ENCODE results near the gene FAM117A.
A peak's percentile ranks its signal among the peaks of the same experiment; 100 is the strongest.
"Not testable (repeated sequence)": the region's sequence is repeated elsewhere in the genome, so short reads cannot be mapped to it uniquely, and the experiment has no call there.

FAM117A gene

GRCh38 chr17:49739641-49740271, 24.2 kb downstream of the FAM117A start:
- peak; percentile 98 for DNase-seq

GRCh38 chr17:49738456-49739163, 25.3 kb downstream of the FAM117A start:
- no peak for DNase-seq

DNA sequence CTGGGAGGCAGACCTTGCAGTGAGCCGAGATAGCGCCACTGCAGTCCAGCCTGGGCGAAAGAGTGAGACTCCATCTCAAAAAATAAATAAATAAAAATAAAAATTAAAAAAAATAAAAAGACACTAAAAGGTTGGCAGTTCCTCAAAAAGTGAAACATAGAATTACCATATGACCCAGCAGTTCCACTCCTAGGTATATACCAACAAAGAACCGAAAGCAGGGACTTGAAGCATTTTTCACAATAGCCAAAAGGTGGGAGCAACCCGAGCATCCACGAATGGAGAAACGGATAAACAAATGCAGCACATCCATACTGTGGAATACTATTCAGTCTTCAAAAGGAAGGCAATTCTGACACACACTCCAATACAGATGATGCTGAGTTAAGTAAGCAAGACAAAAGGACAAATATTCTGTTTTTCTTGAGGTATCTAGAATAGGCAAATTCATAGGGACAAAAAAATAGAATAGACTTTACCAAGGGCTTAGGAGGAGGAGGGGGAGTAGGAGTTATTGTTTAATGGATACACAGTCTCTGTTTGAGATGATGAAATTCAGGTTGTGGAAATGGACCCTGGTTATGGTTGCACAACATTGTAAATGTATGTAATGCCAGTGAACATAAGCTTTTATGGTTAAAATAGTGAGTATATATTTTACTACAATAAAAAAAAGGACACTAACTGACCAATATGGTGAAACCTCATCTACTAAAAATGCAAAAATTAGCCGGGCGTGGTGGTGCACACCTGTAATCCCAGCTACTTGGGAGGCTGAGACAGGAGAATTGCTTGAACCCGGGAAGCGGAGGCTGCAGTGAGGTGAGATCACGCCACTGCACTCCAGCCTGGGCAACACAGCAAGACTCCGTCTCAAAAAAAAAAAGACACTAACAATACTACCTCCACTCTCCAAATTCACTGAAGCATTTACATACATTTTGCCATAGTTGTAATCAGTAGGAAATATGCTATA, 29.1 kb downstream of the FAM117A start:
- DNase-seq: no peak

DNA sequence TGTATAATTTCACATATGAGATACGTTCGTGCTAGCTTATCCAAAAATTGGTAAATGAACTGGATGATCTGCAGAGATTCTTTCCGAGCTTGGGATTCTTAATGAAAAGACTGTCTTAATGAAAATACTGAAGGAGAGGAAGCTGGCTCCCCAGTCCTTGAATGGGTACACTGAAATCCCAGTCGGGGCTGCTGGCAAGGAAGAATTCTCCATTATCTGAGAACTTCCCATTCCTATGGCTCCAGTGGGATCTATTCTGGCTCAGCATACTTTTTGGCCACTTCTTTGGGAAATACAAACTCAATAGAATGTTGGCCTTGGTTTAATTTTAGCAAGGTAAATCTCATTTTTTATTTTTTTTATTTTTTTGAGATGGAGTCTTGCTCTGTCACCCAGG, 32.5 kb downstream of the FAM117A start:
- DNase-seq: no peak

DNA sequence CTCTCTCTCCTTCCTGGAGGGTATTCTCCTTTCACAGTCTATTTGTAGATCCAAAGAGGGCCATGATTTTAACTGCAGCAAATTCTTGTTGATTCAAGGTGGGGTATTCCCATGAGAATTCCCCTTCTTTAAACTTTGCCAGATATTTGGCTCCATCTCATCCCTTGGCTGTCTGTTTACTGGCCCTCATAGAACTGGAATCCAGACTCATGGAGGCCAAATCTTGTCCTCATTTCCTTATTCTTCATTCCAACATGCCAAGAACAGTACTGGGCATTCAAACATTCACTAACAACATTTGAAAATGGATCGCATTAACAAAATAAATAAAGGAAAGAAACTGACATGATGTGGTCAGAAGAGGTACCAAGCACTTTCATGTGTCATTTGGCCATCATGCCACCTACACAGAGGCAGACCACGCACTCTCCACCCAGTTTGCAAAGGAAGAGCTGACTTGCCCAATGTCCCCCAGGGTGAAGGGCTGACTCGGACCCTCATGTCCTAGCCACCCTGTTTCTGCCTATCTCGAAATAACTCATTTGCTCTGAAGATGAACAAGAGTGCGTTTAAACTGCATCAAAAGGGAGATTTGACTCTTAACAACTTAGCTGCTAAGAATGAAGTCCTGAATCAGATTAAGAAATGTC, 33.0 kb downstream of the FAM117A start:
- no peak for DNase-seq

DNA sequence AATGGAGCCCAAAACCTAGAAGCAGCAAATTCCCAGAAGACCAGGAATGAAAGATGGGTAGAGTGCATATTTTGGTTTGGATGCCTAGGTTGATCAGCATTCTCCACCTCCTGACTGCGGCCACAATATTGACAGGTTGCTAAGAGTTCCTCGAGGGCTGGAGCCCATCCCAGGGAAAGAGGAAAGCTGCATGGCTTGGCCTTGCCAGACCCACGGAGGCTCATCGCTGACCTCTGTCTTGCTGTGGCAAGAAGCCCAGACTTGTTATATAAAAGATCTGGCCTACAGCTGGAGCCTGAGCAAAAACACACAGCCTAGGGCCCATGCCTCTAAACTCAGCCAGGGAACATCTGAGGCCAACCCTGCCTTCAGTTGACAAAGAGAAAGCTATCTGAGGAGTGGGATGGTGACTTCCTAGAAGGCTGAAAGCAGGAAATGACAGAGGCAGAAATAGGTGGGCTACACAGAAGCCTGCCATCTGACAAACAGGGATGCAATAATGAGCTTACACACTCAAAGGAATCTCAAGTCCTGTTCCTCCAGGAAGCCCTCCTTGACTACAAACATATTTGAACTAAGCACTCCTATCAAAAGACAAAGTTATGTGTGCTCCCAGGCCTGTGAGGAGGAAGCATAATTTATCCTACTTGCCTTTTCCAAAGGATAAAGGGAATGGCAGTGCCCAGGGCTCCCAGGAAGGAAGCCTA, 33.7 kb downstream of the FAM117A start:
- DNase-seq: no peak

DNA sequence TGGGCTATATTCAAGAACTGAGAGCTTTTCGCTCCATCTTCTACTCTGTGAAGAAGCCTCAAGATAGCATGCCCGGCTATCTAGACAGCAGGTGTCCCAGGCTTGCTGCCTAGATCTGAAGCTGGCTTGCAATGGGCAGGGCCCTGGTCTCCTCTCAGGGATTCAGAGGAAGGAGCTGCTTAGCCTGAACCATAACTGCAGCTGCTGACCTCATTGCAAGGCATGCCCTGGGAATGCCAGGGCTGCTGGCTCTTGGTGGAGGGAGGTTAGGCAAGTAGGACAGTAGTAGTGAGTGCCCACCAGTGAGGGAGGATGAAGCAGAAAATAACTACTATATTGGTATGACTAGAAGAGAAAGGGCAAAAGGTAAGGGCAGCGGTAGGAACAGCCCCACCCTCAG, 34.9 kb downstream of the FAM117A start:
- no peak for DNase-seq

DNA sequence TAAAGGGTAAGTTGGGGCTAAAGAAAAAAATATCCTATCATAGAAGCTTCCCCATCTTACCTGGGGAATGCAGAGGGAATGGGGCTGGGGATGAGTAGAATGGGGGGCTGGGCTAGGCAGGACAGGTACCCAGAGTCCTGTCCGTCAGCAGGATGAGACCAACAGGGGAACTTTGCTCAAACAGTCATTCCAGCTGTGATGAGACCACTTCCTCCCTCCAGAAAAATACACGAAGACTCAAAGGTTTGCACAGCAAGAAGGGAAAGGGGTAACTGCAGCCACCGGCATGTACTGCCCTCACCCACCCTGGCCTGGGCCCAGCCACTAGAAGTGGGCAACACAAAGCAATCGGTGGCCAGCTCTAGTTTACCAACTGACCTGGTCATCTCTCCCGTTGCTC, 35.5 kb downstream of the FAM117A start:
- no peak for DNase-seq

DNA sequence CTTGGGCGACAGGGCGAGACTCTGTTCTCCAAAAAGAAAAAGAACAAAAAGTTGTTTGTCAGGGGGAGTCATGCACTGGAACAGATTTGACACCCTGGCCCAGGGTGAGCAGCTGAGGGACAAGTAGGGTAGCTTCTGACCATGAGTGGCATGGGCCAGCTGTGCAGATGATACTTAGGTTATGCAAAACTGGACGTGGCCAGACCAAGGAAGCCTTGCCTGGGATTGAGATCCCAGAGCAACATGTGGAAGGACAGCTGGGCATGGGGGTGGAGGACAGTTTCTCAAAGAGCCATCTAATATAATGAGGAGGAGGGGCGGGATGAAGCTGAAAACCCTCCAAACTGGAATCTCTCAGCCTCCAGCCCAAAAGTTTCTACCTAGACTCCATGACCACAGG, 36.6 kb downstream of the FAM117A start:
- DNase-seq: no peak

GRCh38 chr17:49725452-49726130, 38.3 kb downstream of the FAM117A start:
- no peak for DNase-seq

DNA sequence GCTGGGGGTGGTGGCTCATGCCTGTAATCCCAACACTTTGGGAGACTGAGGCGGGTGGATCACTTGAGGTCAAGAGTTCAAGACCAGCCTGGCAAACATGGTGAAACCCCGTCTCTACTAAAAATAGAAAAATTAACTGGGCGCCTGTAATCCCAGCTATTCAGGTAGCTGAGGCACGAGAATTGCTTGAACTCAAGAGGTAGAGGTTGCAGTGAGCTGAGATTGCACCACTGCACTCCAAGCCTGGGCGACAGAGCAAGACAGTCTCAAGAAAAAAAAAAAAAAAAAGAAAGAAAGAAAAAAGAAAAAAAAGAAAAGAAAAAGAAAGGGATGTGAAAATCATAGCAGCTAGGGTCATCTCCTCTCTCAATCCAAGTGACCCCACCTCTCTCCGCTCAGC, 39.4 kb downstream of the FAM117A start:
- not testable (repeated sequence) for DNase-seq

GRCh38 chr17:49723423-49723822, 40.5 kb downstream of the FAM117A start:
- DNase-seq: no peak

GRCh38 chr17:49722066-49722465, 41.9 kb downstream of the FAM117A start:
- no peak for DNase-seq

DNA sequence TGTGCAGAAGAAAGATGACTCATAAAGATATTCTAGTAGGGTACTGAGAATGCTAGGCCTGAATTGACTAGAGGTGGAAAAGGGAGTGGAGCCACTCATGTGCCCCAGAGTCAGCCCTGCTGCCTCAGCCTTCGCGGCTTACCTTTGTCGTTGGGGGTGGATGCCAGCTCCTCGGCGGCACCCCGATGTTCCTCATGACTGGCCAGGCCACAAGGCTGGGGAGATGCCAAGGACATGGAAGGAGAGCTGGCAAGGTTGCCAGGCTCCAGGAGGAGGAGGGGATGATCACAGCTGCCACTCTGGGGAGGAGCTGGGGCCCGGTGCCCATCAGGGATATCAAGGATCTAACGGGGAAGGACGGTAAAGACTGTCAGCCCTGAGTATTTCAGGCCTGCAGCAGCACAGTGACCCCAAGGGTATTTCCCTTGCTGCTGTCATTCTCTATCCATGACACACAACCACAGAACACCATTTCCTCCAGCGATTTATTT, 46.5 kb downstream of the FAM117A start:
- DNase-seq: no peak

DNA sequence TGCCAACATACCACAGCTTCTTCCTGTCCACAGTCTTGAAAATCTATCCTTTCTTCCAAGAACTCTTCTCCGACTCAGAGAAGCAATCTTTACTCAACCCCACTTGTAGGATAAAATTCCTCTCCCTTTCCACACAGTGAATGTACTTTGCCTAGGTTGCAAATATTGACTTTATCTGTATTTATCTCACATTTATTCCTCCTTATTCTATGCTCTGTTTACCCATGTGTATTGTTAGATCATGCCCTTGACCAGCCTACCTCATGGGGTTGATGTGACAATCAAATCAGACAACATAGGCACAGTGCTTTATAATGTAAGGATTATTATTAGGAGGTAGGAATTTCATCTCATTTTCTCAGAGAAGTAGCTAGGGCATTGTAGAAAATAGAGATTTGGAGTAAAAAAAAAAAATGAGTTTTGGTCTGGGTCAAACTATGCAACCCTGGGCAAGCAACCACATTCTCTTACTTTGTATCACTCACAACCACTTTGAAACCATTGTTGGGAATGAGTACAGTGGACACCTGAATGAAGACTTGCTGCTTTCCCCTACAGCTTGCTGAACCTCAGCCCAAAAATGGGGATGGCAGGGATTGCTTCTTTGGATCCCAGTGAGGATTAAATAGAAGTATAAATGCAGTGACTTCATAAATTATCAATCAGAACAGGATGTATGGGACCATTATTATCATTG, 47.1 kb downstream of the FAM117A start:
- DNase-seq: no peak

DNA sequence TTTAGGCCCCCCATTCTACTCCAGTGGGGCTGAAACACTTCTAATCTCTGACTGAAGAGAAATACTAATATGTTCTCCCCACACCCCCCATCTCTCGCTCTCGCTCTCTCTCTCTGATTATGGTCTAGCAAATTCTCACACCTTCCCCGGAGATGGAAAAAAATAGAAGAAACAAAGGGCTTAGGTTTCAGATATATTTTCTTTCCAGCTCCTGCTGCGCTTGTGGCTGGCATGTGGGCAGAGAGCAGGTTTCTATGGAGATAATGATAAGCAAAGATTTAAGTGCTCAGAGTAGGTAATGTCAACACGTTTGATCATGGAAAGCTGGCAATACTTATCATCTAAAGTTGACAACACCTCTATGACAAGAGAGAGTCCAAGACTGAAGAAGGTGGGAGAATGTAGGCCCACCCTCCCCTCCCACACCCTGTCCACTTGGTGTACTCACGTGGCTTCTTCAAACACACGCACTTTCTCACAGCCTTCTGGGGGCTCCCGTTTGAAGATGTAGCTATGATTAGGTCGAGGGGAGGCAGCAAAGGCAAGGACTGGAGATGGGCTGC, 48.1 kb downstream of the FAM117A start:
- peak; percentile 49 for DNase-seq

- peak; percentile 48 for DNase-seq
Measured at GRCh38 chr17:49715216-49715615, 48.7 kb downstream of the FAM117A start.

DNA sequence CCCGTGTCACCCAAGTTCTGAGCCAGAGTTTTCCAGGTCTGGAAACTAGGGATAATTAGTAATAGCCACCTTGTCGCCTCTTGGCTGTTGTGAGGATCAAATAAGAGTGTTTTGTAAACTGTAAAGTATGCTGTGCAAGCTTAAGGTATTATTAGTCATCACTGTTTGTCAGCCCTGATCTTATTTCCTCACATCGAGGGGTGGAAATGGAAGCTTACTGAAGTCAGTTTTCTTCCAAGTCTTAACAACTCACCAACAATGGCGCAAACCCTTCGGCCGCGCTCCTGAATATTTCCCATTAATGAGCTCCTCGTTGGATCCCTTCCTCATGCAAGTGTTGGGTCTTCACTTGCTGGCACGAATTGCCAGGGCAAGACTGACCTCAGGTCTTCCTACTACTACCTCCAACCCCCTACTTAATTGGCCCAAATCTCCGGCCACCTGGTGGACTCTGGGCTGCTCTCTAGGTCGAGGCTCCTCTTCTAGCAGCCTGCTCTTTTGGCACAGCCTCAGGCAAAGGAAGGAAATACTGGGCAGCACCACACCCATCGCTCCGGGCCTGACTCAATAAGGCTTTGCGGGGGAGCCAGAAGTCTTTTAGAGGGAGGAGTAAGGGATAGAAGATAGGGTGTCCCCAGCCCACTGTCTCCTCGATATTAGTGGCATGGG, 55.3 kb downstream of the FAM117A start:
- DNase-seq: no peak

DNA sequence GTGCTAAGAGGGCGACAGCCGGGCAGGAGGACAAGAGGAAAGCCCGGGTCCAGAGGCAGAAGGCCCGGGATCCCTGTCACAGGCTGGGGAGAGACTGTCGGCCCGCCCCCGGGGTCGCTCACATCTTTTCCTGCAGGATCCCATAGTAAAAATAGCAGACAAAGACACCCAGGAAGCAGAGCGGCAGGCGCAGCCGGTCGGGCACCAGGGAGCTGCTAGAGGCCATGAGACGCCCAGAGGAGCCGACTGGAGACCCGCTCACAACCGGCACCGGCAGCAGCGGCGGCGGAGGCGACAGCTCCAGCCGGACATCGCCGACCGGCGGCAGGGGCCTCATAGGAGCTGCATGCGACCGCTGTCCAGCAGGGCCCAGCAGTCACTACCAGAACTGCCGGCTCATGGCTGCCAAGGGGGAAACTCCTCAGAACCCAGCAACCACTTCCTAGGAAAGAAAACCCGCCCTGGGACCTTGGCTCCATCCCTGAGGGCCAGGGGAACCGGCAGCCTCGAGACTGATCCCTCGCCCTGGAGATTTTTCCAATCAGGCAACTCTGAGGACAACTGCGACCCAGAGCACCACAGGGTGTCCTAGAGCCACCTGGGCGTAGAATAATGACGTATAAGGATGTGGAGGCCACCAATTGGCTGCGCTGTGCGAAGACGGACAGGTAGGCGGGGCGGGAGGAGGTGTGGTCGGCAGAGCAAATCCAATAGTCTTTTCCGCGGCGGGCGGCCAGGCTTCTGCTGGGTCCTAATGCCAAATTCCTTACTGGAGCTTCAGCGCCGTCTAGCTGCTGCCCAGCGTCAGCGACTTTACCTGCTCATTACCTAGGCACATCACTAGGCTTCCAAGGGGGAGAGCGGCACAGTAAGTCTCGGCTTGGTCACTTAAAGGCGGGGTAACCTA, 56.1 kb downstream of the FAM117A start, which contains the start of gene SLC35B1:
TSS of gene SLC35B1 (minus strand) at position 357 of the 907 bp plus-strand sequence. CDS start at position 226, 131 bp downstream.
- peak; percentile 98 for DNase-seq

All from activated gamma-delta T cell treated with Interleukin-2 at 50 U/mL for 16 hours (primary cell).